ENCODE data around the gene SPOCD1.

DNA sequence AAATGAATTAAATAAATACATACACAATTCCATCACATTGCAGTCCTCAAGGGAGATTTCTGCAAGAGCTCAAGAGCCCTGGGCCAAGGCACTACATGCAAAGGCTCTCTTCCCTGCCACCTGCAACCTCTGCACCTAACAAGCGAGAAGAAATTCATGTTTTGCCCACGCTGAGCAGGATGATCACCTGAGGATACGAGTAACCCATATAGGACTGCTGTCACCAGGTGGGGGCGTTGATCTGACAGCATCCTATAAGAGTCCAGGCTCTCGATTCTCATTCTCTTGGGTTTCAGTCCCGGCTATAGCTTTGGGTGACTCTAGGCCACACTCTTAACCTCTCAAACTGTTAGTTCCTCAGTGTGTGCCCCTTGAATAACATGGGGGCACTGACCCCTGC, 18.7 kb upstream of the SPOCD1 start:
- TF ChIP-seq POLR2A (IDR thresholded peaks at IDR 0.05): no peak
- TF ChIP-seq, protein P1, sequence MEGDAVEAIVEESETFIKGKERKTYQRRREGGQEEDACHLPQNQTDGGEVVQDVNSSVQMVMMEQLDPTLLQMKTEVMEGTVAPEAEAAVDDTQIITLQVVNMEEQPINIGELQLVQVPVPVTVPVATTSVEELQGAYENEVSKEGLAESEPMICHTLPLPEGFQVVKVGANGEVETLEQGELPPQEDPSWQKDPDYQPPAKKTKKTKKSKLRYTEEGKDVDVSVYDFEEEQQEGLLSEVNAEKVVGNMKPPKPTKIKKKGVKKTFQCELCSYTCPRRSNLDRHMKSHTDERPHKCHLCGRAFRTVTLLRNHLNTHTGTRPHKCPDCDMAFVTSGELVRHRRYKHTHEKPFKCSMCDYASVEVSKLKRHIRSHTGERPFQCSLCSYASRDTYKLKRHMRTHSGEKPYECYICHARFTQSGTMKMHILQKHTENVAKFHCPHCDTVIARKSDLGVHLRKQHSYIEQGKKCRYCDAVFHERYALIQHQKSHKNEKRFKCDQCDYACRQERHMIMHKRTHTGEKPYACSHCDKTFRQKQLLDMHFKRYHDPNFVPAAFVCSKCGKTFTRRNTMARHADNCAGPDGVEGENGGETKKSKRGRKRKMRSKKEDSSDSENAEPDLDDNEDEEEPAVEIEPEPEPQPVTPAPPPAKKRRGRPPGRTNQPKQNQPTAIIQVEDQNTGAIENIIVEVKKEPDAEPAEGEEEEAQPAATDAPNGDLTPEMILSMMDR (IDR thresholded peaks at IDR 0.05): no peak

Data from heart left ventricle (tissue), 13 donors.